Measurements from ENCODE around the gene C2orf76. TPM values are rescaled to one million over a fixed set of nuclear protein-coding genes. Genes with fewer than 3 reads are reported as not detected.
A peak's percentile ranks its signal among the peaks of the same experiment; 100 is the strongest.

Gene C2orf76
- total RNA-seq, 4 donors from 2014 or later: 10.3 to 13.3 (median 11.3) TPM

- no peak for TF ChIP-seq CTCF (IDR thresholded peaks at IDR 0.05)
- peak; percentile 38 for ATAC-seq (ENCODE audit: low FRiP score)
- no peak for DNase-seq (ENCODE audit: low spot score)
These were observed 952 bp upstream of the C2orf76 start for GRCh38 chr2:119367472-119368099.

GRCh38 chr2:119366161-119366648 lies 429 bp downstream of the C2orf76 start:
- DNase-seq (ENCODE audit: low spot score): no peak

GRCh38 chr2:119365436-119365835 lies 1.2 kb downstream of the C2orf76 start:
- no peak for TF ChIP-seq CTCF (IDR thresholded peaks at IDR 0.05)
- ATAC-seq (ENCODE audit: low FRiP score): no peak
- no peak for DNase-seq (ENCODE audit: low spot score)

More at GRCh38 chr2:119366161-119366648, 429 bp downstream of the C2orf76 start:
- peak; percentile 3 for ATAC-seq (ENCODE audit: low FRiP score)
- no peak for TF ChIP-seq CTCF (IDR thresholded peaks at IDR 0.05)

- ATAC-seq (ENCODE audit: low FRiP score) (no peak), DNase-seq (ENCODE audit: low spot score) (no peak)
- TF ChIP-seq CTCF (IDR thresholded peaks at IDR 0.05): no peak
These were observed 1.8 kb downstream of the C2orf76 start for GRCh38 chr2:119364798-119365197.

GRCh38 chr2:119360423-119360966 lies 6.1 kb downstream of the C2orf76 start:
- DNase-seq (ENCODE audit: low spot score): no peak
- TF ChIP-seq CTCF (IDR thresholded peaks at IDR 0.05): no peak
- ATAC-seq (ENCODE audit: low FRiP score): no peak

- DNase-seq (ENCODE audit: low spot score): no peak
- no peak for ATAC-seq (ENCODE audit: low FRiP score)
- no peak for TF ChIP-seq CTCF (IDR thresholded peaks at IDR 0.05)
These were observed 6.9 kb downstream of the C2orf76 start for GRCh38 chr2:119359774-119360173.

- no peak for TF ChIP-seq CTCF (IDR thresholded peaks at IDR 0.05)
- no peak for DNase-seq (ENCODE audit: low spot score)
- ATAC-seq (ENCODE audit: low FRiP score): no peak
These were observed 11.8 kb downstream of the C2orf76 start for GRCh38 chr2:119354860-119355259.

All from omental fat pad (tissue), 4 donors.